GM12878 (cell line): ENCODE measurements around the gene NPR2. TPM values are rescaled to one million over a fixed set of nuclear protein-coding genes. Genes with fewer than 3 reads are reported as not detected.

Experiments used
- ATAC-seq: fragments of 200-7000 bp; cut with Tn5 transposase; 3 replicates; pipeline ENCODE4 v1.9.1; 2020; ENCODE audit warnings: mild to moderate bottlenecking, moderate library complexity
- BruUV-seq: library from RNA; stranded (reverse); fragments of 400-500 nt; replicated peaks from 2 replicates; lab custom pipeline; 2021; lab: Mats Ljungman, UMichigan
- CTCF ChIA-PET: fragments of 300-600 bp; sonication (Branson Sonifier 250); formaldehyde crosslinking; extraction: SDS; loops from one replicate; lab custom pipeline; 2021; ENCODE audit warnings: inconsistent platforms; lab: Yijun Ruan, JAX
- POLR2A ChIA-PET: fragments of 350-600 bp; formaldehyde crosslinking; extraction: SDS; loops from one replicate; lab custom pipeline; 2021; ENCODE audit warnings: inconsistent platforms; lab: Charles Lee
- RAD21 ChIA-PET: fragments of 300-600 bp; sonication (Branson Sonifier 250); formaldehyde crosslinking; loops from one replicate; lab custom pipeline; 2023; ENCODE audit warnings: antibody characterized with exemption; ENCODE audit not compliant: unreplicated experiment; lab: Charles Lee
- SMC1A ChIA-PET: fragments of 300-600 bp; sonication (Branson Sonifier 250); formaldehyde crosslinking; loops from one replicate; lab custom pipeline; 2023; ENCODE audit not compliant: unreplicated experiment, uncharacterized antibody; lab: Charles Lee
- DNase-seq: peaks from one replicate; pipeline ENCODE4 v3.0.0-alpha.2; 2011; ENCODE audit warnings: low read depth, low spot score
- FAIRE-seq: peaks from 3 replicates; lab custom pipeline; 2011; peaks lifted over from hg19 to GRCh38; lab: Jason Lieb, UNC
- H2AFZ ChIP-seq: 2 replicates; pipeline ENCODE4 v1.6.0; 2011; ENCODE audit warnings: low read depth, low read length, control low read depth; ENCODE audit not compliant: control insufficient read depth
- H3K27ac ChIP-seq: 2 replicates; pipeline ENCODE4 v1.5.1; 2011; ENCODE audit warnings: control low read depth; ENCODE audit not compliant: control insufficient read depth, insufficient read depth
- H3K27me3 ChIP-seq, 2 experiments: replicated peaks in 1 of 2; 2 replicates each; pipeline versions ENCODE4 v1.6.0 to v1.6.1; 2011; ENCODE audit warnings: low read length in 1 of 2; ENCODE audit not compliant: control insufficient read depth in 2 of 2, insufficient read depth in 2 of 2
- H3K36me3 ChIP-seq, 2 experiments: 2 replicates each; pipeline ENCODE4 v1.5.1; 2011; ENCODE audit warnings: low read length in 1 of 2; ENCODE audit not compliant: control insufficient read depth in 2 of 2, insufficient read depth in 2 of 2
- H3K4me1 ChIP-seq: 2 replicates; pipeline ENCODE4 v1.6.1; 2011; ENCODE audit warnings: mild to moderate bottlenecking, low read length, moderate library complexity, mixed read lengths; ENCODE audit not compliant: control insufficient read depth, insufficient read depth
- H3K4me2 ChIP-seq: 2 replicates; pipeline ENCODE4 v1.6.0; 2011; ENCODE audit warnings: control low read depth; ENCODE audit not compliant: control insufficient read depth, insufficient read depth
- H3K4me3 ChIP-seq: fragments of 200-600 bp; sonication (generic); 2 replicates; pipeline ENCODE4 v1.5.1; 2016
- H3K79me2 ChIP-seq: 2 replicates; pipeline ENCODE4 v1.6.0; 2011; ENCODE audit warnings: low read length; ENCODE audit not compliant: control insufficient read depth, insufficient read depth
- H3K9ac ChIP-seq: 2 replicates; pipeline ENCODE4 v1.8.0; 2011; ENCODE audit warnings: low read length, control low read depth, mixed read lengths; ENCODE audit not compliant: control insufficient read depth, insufficient read depth
- H3K9me3 ChIP-seq: replicated peaks from 3 replicates; pipeline ENCODE4 v1.5.1; 2011; ENCODE audit warnings: mild to moderate bottlenecking, low read length; ENCODE audit not compliant: control insufficient read depth, insufficient read depth
- H4K20me1 ChIP-seq: 2 replicates; pipeline ENCODE4 v1.6.0; 2011; ENCODE audit not compliant: control insufficient read depth, insufficient read depth
- CBX3 ChIP-seq: fragments of 200-600 bp; sonication (generic); IDR thresholded peaks from 2 replicates; pipeline ENCODE4 v1.6.1; 2016; ENCODE audit warnings: low read depth, borderline replicate concordance
- CEBPB ChIP-seq, 2 experiments: fragments of 150-350 bp in 1 of 2; IDR thresholded peaks; 2 replicates each; pipeline ENCODE4 v1.6.1; 2012 to 2014; ENCODE audit warnings: low read depth in 2 of 2, low read length in 2 of 2, borderline replicate concordance in 1 of 2, inconsistent platforms in 1 of 2
- KLF5 ChIP-seq: fragments of 450-650 bp; IDR thresholded peaks from 2 replicates; pipeline ENCODE4 v1.6.1; 2014; ENCODE audit warnings: mild to moderate bottlenecking; ENCODE audit not compliant: partially characterized antibody
- NFYB ChIP-seq: IDR thresholded peaks from 2 replicates; pipeline ENCODE4 v1.6.1; 2011; ENCODE audit warnings: low read depth, mild to moderate bottlenecking, low read length, improper control_type of control experiment, moderate library complexity; ENCODE audit not compliant: insufficient read depth
- RELB ChIP-seq: fragments of 450-650 bp; IDR thresholded peaks from 2 replicates; pipeline ENCODE4 v1.6.1; 2017; ENCODE audit warnings: low read depth, mild to moderate bottlenecking, moderate library complexity
- SP1 ChIP-seq: IDR thresholded peaks from one replicate; pipeline ENCODE4 v1.6.1; 2011; ENCODE audit warnings: low read depth, low read length
- ZBED1 ChIP-seq: IDR thresholded peaks from 2 replicates; pipeline ENCODE4 v1.6.1; 2016; ENCODE audit warnings: borderline replicate concordance
- WGBS: methylation state at CpG from one replicate; pipeline ENCODE4 v1.1.6; 2016; ENCODE audit warnings: low lambda C conversion rate; ENCODE audit not compliant: insufficient replicate concordance, insufficient coverage; ENCODE audit errors: missing lambda C conversion rate; 5-methylcytosine and 5-hydroxymethylcytosine counted together
- in situ Hi-C: fragments of 300-500 bp; cut with MboI; formaldehyde crosslinking; loops from 9 replicates; pipeline ENCODE4 v1.14.3; 2018; ENCODE audit warnings: mixed read lengths
- intact Hi-C: fragments of 100-400 bp; cut with micrococcal nuclease; formaldehyde crosslinking; loops from one replicate; pipeline ENCODE4 v1.14.2; 2022; ENCODE audit not compliant: unreplicated experiment
- polyA plus RNA-seq, 11 experiments: library from polyadenylated mRNA; depleted of rRNA in 4 of 11; unstranded in 6 of 11; stranded (reverse) in 5 of 11; fragments of >200 nt; fragmentation: Nextera tagmentation in 4 of 11; fragmentation: Illumina TruSeq in 1 of 11; extraction: Ambion mirVana in 4 of 11; extraction: Trizol in 1 of 11; gene quantifications; 1 replicate in 1 of 11; 2 replicates in 10 of 11; pipeline versions ENCODE4 v1.2.1 to v1.2.3, GENCODE V29; 2011 to 2016; ENCODE audit warnings: inconsistent platforms in 2 of 11, missing spikeins in 2 of 11, low read depth in 1 of 11
- total RNA-seq, 4 experiments: library from RNA; depleted of rRNA in 3 of 4; stranded (reverse); fragments of >200 nt in 3 of 4; fragmentation: Illumina TruSeq in 1 of 4; extraction: Trizol in 1 of 4; gene quantifications; 2 replicates each; pipeline versions ENCODE4 v1.2.1 to v1.2.3, GENCODE V29; 2013 to 2021
- TF ChIP-seq, protein P1 (sequence below): fragments of 450-650 bp; IDR thresholded peaks from 2 replicates; pipeline ENCODE4 v1.6.1; 2017; ENCODE audit warnings: mild to moderate bottlenecking, moderate library complexity

The NPR2 gene
- total and polyA plus RNA-seq, 10 of the 15 experiments (the other 5 are each of a cell fraction or from before 2014, with no cell fraction given) = 2.0 to 20.9 (median 6.8) TPM

GRCh38 chr9:35856882-35857281 is 65.5 kb downstream of the NPR2 start:
- no peak for FAIRE-seq
- intact Hi-C loops = no loop called here
- no peak for DNase-seq
- RAD21 ChIA-PET = interaction anchor here (0.6 to 4.7 kb wide), 2 partner anchors 21 to 30 kb away, joined by 3 to 18 read pairs; no protein-coding TSS in a partner anchor
- H3K27ac ChIP-seq = no peak overlapping the region
- no peaks in the 10 kb centered on the region for H4K20me1 ChIP-seq
- H3K4me1 ChIP-seq = no peaks in the 10 kb centered on the region
- no peak for ATAC-seq
- TF ChIP-seq KLF5 (no peak), RELB (no peak), CEBPB (IDR thresholded peaks at IDR 0.05; ENCODE audit: borderline replicate concordance in 1 of 2, low read depth in 2 of 2, low read length in 2 of 2) (no peak), CBX3 (no peak), SP1 (no peak), NFYB (no peak), ZBED1 (no peak)
- TF ChIP-seq, protein P1, sequence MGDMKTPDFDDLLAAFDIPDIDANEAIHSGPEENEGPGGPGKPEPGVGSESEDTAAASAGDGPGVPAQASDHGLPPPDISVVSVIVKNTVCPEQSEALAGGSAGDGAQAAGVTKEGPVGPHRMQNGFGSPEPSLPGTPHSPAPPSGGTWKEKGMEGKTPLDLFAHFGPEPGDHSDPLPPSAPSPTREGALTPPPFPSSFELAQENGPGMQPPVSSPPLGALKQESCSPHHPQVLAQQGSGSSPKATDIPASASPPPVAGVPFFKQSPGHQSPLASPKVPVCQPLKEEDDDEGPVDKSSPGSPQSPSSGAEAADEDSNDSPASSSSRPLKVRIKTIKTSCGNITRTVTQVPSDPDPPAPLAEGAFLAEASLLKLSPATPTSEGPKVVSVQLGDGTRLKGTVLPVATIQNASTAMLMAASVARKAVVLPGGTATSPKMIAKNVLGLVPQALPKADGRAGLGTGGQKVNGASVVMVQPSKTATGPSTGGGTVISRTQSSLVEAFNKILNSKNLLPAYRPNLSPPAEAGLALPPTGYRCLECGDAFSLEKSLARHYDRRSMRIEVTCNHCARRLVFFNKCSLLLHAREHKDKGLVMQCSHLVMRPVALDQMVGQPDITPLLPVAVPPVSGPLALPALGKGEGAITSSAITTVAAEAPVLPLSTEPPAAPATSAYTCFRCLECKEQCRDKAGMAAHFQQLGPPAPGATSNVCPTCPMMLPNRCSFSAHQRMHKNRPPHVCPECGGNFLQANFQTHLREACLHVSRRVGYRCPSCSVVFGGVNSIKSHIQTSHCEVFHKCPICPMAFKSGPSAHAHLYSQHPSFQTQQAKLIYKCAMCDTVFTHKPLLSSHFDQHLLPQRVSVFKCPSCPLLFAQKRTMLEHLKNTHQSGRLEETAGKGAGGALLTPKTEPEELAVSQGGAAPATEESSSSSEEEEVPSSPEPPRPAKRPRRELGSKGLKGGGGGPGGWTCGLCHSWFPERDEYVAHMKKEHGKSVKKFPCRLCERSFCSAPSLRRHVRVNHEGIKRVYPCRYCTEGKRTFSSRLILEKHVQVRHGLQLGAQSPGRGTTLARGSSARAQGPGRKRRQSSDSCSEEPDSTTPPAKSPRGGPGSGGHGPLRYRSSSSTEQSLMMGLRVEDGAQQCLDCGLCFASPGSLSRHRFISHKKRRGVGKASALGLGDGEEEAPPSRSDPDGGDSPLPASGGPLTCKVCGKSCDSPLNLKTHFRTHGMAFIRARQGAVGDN = no peak
- TF ChIP-seq, all 136 proteins: peak for 0
- Histone ChIP-seq H3K79me2 (no peaks in the 10 kb centered on the region), H3K9ac (no peak overlapping the region), H3K4me3 (no peak overlapping the region), H3K4me2 (no peak overlapping the region), H3K36me3 (no peaks in the 10 kb centered on the region), H2AFZ (no peak overlapping the region), H3K9me3 (no peaks in the 10 kb centered on the region), H3K27me3 (no peaks in the 10 kb centered on the region)
- POLR2A ChIA-PET = interaction anchor here (1.6 kb wide), 1 partner anchor 9 kb away, joined by 5 read pairs; no protein-coding TSS in a partner anchor
- in situ Hi-C loops = no loop called here
- CTCF ChIA-PET = interaction anchor here (1.4 to 12.7 kb wide), 5 partner anchors 8 to 69 kb away, joined by 3 to 92 read pairs (median 7); partner anchors contain the start of genes FAM221B and TMEM8B
- no TSS peak for BruUV-seq
- SMC1A ChIA-PET = interaction anchor here (0.9 to 3.0 kb wide), 4 partner anchors 9 to 25 kb away, joined by 3 to 13 read pairs (median 4); no protein-coding TSS in a partner anchor
- 63% methylated on average over 5 of the region's 5 CpGs for WGBS
